ENCODE measurements around the gene DSG3.

The DSG3 gene, protein sequence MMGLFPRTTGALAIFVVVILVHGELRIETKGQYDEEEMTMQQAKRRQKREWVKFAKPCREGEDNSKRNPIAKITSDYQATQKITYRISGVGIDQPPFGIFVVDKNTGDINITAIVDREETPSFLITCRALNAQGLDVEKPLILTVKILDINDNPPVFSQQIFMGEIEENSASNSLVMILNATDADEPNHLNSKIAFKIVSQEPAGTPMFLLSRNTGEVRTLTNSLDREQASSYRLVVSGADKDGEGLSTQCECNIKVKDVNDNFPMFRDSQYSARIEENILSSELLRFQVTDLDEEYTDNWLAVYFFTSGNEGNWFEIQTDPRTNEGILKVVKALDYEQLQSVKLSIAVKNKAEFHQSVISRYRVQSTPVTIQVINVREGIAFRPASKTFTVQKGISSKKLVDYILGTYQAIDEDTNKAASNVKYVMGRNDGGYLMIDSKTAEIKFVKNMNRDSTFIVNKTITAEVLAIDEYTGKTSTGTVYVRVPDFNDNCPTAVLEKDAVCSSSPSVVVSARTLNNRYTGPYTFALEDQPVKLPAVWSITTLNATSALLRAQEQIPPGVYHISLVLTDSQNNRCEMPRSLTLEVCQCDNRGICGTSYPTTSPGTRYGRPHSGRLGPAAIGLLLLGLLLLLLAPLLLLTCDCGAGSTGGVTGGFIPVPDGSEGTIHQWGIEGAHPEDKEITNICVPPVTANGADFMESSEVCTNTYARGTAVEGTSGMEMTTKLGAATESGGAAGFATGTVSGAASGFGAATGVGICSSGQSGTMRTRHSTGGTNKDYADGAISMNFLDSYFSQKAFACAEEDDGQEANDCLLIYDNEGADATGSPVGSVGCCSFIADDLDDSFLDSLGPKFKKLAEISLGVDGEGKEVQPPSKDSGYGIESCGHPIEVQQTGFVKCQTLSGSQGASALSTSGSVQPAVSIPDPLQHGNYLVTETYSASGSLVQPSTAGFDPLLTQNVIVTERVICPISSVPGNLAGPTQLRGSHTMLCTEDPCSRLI

GRCh38 chr18:31447530-31448191, at the start of gene DSG3:
TSS of gene DSG3 (plus strand) at chr18:31447741. CDS start at chr18:31447878, 137 bp downstream.
- no peak for DNase-seq

GRCh38 chr18:31398191-31398590, 49.4 kb upstream of the DSG3 start:
- no peak for DNase-seq

- DNase-seq = peak; percentile 5
These were observed 48.1 kb upstream of the DSG3 start for GRCh38 chr18:31399306-31400032.

GRCh38 chr18:31401156-31402025, 46.1 kb upstream of the DSG3 start:
- DNase-seq = no peak

DNA sequence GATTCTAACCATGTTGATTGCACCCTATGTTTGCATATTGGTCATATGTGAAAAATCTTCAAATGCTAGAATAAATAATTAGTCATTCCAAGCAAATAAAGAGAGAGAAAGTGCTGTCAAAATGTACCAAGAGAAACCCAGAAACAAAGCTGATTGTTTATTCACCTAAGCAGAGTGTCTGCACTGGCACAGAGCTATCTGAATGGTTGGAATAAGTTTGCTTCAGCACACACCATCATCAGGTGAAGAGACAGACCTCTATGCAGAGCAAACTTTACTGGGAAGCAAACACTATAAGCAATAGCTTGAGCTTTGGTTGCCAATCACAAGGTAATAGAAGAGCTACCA, 45.5 kb upstream of the DSG3 start:
- DNase-seq = no peak

GRCh38 chr18:31403409-31403808, 44.1 kb upstream of the DSG3 start:
- DNase-seq = no peak

DNA sequence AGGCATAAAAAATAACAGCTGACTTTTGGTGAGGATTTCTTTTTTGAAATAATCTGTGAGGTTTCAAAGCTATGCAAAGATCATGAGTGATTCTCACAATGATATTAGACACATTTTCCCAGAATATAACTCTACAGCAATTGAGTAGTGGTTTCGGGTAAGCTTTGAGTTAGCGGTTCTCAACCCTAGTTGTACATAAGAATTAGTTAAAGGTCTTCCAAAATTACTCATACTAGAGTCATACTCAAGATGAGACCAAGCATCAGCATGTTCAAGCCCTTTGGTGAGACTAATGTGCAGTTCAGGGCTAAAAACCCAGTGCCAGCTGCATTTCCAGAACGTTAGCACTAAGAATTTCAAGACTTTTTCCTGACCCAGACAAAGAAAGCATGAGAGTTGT, 39.9 kb upstream of the DSG3 start:
- no peak for DNase-seq

GRCh38 chr18:31409276-31409675, 38.3 kb upstream of the DSG3 start:
- no peak for DNase-seq

DNA sequence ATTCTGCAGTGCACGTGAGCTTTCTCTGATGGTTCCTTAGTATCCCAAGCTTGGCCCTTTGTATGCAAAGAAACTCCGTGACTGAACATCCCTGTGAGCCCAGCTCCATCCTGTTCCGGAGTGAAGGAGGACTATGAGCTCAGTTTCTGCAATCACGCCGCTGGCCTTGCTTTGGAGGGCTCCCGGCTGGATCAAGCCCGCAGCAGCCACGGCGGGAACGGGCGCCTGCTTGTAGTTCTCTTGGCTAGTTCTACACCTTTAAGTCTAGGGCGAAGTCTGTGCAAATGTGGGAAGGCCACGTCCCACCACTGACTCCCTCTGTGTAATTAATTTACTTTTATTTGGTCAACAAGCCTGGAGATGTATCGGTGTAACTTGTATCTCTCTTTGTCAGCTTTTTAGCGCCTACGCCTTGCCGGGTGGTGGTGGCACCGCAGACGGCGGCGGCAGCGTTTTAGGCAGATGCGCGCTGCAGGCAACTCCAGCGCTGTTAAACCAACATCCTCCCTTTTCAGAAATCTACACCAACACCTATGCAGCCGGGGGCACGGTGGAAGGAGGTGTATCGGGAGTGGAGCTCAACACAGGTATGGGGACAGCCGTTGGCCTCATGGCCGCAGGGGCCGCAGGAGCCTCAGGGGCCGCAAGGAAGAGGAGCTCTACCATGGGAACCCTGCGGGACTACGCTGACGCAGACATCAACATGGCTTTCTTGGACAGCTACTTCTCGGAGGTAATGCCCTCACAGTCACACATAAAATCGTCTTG, 36.6 kb upstream of the DSG3 start:
- no peak for DNase-seq

DNA sequence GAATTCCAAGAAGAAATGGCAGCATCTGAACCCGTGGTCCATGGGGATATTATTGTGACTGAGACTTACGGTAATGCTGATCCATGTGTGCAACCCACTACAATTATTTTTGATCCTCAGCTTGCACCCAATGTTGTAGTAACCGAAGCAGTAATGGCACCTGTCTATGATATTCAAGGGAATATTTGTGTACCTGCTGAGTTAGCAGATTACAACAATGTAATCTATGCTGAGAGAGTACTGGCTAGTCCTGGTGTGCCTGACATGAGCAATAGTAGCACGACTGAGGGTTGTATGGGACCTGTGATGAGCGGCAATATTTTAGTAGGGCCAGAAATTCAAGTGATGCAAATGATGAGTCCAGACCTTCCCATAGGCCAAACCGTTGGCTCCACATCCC, 34.4 kb upstream of the DSG3 start:
- DNase-seq = no peak

GRCh38 chr18:31417850-31418249, 29.7 kb upstream of the DSG3 start:
- DNase-seq = no peak

DNA sequence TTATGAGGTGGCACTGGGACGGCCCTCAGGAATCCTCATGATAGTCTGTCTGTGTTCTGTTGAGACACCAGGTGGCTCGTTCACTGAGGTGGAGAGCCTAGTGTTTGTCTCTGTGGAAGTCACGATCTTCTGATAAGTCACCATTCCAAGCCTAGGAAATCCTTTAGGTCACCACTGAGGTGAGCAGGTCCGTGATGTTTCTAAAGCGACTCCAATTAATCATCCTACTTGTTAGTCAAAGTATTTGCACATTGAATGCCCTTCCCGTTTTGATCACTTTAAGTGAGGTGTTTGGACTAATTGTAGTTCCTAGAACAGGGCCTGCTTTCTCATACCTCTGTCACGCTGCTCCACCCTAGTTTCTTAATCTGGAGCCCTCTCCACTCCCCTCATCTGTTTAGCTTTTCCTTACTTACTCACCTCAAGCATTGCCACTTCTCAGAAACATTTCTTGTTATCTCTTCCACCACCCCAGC, 28.0 kb upstream of the DSG3 start:
- DNase-seq = no peak

GRCh38 chr18:31420032-31420431, 27.5 kb upstream of the DSG3 start:
- no peak for DNase-seq

DNA sequence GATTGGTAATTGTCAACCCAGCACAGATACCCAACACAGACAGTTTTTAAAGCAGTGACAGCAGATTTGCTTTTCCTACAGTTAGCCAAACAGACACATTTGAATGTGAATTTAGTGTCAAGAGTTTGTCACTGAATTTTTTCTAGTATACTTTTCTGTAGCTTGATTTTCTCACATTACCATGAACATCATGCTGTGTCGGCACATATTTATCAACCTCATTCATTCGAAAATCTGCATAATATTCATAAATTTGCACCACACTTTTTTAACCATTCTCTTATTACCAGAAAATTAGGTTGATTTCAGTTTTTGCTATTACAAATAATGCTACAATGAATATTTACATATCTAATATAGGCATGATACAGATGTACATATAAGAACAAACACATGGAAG, 27.0 kb upstream of the DSG3 start:
- DNase-seq = no peak

DNA sequence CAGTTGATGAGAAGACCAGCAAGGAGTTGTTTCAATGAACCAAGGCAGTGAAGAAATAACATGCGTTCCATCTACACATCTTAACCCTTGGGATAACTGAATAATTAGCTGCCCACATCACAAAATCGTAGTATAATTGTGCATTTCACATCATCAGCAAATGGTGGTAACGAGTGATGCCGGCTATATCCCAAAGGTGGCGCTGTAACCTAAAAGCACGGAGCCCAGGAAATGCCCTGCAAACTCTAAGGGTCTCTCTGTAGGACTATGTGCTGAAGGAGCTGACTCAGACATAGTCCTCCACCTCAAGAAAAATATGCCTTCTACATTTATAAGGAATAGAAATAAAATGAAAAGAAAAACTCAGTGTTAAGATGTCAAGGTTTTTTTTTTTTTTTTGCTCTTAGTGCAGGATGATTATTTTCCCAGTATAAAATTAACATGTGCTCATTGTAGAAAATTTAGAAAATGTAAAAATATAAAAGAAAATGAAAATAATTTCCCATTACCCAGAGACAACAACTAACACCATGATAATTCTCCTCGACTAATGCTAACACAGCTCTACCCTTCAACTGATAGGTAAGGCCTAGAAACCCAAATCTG, 23.1 kb upstream of the DSG3 start:
- peak; percentile 67 for DNase-seq

- no peak for DNase-seq
These were observed 21.5 kb upstream of the DSG3 start for GRCh38 chr18:31426021-31426420.

- no peak for DNase-seq
These were observed 20.6 kb upstream of the DSG3 start for GRCh38 chr18:31426871-31427406.

DNA sequence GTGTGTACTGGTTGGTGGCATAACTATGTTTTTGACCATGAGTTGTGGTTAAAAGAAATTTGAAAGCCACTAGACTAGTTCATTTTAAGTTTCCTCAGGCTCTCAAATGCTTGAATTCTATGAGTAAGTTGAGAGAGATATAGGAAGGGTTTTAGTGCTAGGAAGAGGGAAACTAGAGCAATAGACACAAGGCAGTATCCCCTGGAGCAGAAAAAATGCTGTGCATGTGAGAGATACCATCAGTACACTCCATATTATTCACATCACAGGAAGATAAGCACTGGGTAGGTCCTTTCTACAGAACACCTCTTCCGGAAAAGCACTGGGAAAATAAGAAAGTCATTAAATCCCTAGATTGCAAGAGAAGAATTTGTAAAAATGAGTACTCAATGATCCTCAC, 19.3 kb upstream of the DSG3 start:
- DNase-seq = no peak

- no peak for DNase-seq
These were observed 17.9 kb upstream of the DSG3 start for GRCh38 chr18:31429623-31430022.

- DNase-seq = no peak
These were observed 17.5 kb upstream of the DSG3 start for GRCh38 chr18:31430072-31430471.
